ENCODE results near the gene FGD4.

FGD4 gene

DNA sequence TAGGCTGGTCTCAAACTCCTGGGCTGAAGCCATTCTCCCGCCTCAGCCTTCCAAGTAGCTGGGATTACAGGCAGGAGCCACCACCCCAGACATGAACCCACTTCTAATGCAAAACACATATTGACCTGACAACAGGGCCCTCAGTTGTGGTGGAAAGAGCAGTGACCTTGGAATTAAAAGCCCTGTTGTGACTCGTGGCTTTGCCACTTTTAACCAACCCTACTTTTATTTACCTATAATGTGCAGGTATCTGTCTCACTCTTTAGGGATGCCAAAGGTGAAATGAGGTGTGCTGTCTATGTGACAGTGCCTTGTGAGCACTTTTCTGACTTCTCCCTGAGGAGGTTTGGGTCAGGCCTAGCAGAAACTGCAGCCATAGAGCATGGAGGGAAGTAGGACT is 146.9 kb downstream of the FGD4 start:
- DNase-seq (ENCODE audit: extremely low read depth, insufficient read length) = no peak
- H3K4me3 ChIP-seq (replicated peaks; ENCODE audit: low read depth, low read length) = no peak overlapping the region
- H3K36me3 ChIP-seq (ENCODE audit: control insufficient read depth, insufficient read depth, low read length) = no peaks in the 10 kb centered on the region
- no peaks in the 10 kb centered on the region; the same call in 1 of the 2 replicates for H3K27me3 ChIP-seq (replicated peaks; ENCODE audit: control insufficient read depth, insufficient read depth, low read length)
- TF ChIP-seq, protein P1, sequence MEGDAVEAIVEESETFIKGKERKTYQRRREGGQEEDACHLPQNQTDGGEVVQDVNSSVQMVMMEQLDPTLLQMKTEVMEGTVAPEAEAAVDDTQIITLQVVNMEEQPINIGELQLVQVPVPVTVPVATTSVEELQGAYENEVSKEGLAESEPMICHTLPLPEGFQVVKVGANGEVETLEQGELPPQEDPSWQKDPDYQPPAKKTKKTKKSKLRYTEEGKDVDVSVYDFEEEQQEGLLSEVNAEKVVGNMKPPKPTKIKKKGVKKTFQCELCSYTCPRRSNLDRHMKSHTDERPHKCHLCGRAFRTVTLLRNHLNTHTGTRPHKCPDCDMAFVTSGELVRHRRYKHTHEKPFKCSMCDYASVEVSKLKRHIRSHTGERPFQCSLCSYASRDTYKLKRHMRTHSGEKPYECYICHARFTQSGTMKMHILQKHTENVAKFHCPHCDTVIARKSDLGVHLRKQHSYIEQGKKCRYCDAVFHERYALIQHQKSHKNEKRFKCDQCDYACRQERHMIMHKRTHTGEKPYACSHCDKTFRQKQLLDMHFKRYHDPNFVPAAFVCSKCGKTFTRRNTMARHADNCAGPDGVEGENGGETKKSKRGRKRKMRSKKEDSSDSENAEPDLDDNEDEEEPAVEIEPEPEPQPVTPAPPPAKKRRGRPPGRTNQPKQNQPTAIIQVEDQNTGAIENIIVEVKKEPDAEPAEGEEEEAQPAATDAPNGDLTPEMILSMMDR (IDR thresholded peaks at IDR 0.05; ENCODE audit: insufficient read depth, low read length, poor library complexity, severe bottlenecking) = no peak

DNA sequence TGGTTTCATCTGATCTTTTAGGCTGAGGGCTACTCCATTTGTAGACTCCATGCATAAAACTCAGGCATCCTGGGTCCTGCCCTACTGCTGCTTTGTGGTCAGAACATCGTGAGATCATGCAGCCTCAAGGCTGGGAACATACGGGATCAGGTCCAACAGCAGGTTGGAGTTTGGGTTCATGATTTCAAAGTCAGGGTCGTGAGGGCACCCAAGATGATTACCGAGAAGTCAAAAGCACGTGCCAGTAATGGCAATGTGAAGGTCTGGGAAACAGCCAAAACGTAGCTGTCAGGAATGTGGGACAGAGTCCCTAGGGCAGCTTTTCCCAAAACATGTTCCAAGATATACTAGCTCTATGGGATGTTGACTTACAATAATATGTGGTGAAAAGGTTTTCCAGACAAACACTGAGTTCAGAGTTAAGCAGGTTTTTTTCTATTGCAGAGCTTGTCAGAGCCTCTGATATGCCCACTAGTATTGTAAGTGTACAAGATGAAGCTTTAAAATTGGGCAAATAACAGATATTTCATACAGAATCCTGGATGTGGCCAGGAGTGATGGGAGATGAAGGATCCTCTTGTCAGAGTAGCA is 149.4 kb downstream of the FGD4 start:
- no peaks in the 10 kb centered on the region; the same call in 1 of the 2 replicates for H3K27me3 ChIP-seq (replicated peaks; ENCODE audit: control insufficient read depth, insufficient read depth, low read length)
- no peaks in the 10 kb centered on the region for H3K36me3 ChIP-seq (ENCODE audit: control insufficient read depth, insufficient read depth, low read length)
- no peak overlapping the region for H3K4me3 ChIP-seq (replicated peaks; ENCODE audit: low read depth, low read length)
- DNase-seq (ENCODE audit: extremely low read depth, insufficient read length) = no peak
- TF ChIP-seq, protein P1 (IDR thresholded peaks at IDR 0.05; ENCODE audit: insufficient read depth, low read length, poor library complexity, severe bottlenecking) = no peak

DNA sequence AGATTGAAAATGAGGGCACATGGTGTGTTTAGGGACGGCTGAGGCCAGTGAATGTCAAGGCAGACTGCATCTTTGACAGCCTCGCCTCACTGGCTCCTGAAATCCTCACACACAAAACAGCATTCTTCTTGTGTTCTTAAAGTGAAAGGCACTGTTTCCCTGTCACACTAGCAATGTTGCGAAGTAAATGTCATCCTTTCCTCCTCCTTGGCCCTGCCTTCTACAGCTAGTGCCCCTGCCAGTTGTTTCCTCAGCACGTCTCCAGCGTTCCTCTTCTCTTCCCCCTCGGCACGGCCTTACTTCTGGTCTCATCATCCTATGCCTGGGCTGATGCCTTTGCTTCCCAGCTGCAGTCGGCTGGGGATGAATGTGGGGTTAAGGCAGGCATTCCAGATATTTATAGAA is 150.3 kb downstream of the FGD4 start:
- TF ChIP-seq, protein P1 (IDR thresholded peaks at IDR 0.05; ENCODE audit: insufficient read depth, low read length, poor library complexity, severe bottlenecking) = no peak
- Histone ChIP-seq H3K4me3 (replicated peaks; ENCODE audit: low read depth, low read length) (no peak overlapping the region), H3K36me3 (ENCODE audit: control insufficient read depth, insufficient read depth, low read length) (no peaks in the 10 kb centered on the region), H3K27me3 (replicated peaks; ENCODE audit: control insufficient read depth, insufficient read depth, low read length) (no peaks in the 10 kb centered on the region; the same call in 1 of the 2 replicates)
- DNase-seq (ENCODE audit: extremely low read depth, insufficient read length) = no peak

- no peak for DNase-seq (ENCODE audit: extremely low read depth, insufficient read length)
- Histone ChIP-seq H3K36me3 (ENCODE audit: control insufficient read depth, insufficient read depth, low read length) (no peaks in the 10 kb centered on the region), H3K27me3 (replicated peaks; ENCODE audit: control insufficient read depth, insufficient read depth, low read length) (no peaks in the 10 kb centered on the region; the same call in 1 of the 2 replicates), H3K4me3 (replicated peaks; ENCODE audit: low read depth, low read length) (no peak overlapping the region)
- TF ChIP-seq, protein P1 (IDR thresholded peaks at IDR 0.05; ENCODE audit: insufficient read depth, low read length, poor library complexity, severe bottlenecking) = no peak
Measured at GRCh38 chr12:32551058-32551457, 151.7 kb downstream of the FGD4 start.

DNA sequence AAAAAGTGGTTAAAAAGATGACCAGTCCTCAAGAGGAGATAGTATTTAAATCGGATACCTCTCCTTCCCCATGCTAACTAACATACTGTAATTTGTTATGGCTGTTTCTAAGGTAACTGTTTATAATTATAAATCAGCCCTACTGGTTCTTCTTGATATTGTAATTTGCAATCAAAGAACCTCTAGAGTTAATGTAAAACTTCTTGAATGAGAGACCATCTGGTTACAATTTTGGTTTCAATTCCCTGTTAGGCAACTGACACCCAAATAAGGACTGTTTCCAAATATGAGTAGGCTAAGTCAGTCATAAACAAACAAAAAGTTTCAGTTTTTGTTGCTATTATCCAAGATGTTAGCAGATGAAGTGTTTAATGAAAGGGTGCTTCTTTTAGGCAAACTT is 159.5 kb downstream of the FGD4 start:
- no peaks in the 10 kb centered on the region for H3K36me3 ChIP-seq (ENCODE audit: control insufficient read depth, insufficient read depth, low read length)
- DNase-seq (ENCODE audit: extremely low read depth, insufficient read length) = peak; percentile 51
- no peak overlapping the region for H3K4me3 ChIP-seq (replicated peaks; ENCODE audit: low read depth, low read length)
- no peaks in the 10 kb centered on the region for H3K27me3 ChIP-seq (replicated peaks; ENCODE audit: control insufficient read depth, insufficient read depth, low read length)
- TF ChIP-seq, protein P1 (IDR thresholded peaks at IDR 0.05; ENCODE audit: insufficient read depth, low read length, poor library complexity, severe bottlenecking) = no peak

DNA sequence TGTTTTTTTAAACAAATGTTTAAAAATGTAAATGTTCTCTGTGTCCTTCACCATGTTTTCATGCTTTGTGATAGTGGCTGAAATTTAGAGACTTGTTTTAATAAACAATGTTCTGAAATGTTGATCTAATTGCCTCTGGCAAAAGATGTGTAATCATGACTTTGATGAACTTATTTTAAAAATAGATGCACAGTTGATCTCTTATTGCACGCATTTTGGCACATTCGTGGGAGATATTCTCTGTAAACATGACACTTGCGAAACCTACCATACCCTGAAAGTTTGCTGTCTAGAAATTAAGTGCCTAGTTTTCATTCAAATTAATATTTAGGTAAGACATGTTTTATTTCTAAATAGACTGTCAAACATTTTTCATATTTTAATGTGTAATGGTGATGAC is 160.1 kb downstream of the FGD4 start:
- H3K4me3 ChIP-seq (replicated peaks; ENCODE audit: low read depth, low read length) = no peak overlapping the region
- TF ChIP-seq, protein P1 (IDR thresholded peaks at IDR 0.05; ENCODE audit: insufficient read depth, low read length, poor library complexity, severe bottlenecking) = no peak
- H3K27me3 ChIP-seq (replicated peaks; ENCODE audit: control insufficient read depth, insufficient read depth, low read length) = no peaks in the 10 kb centered on the region
- no peak for DNase-seq (ENCODE audit: extremely low read depth, insufficient read length)
- H3K36me3 ChIP-seq (ENCODE audit: control insufficient read depth, insufficient read depth, low read length) = no peaks in the 10 kb centered on the region
